HG02678 (cell line): ENCODE results near the gene MIB2.
"Not testable (repeated sequence)": the region's sequence is repeated elsewhere in the genome, so short reads cannot be mapped to it uniquely, and the experiment has no call there.

Source experiments
- ATAC-seq: cut with Tn5 transposase; IDR thresholded peaks from one replicate; pipeline ENCODE4 v1.9.1; 2021; ENCODE audit warnings: mild to moderate bottlenecking, moderate library complexity; ENCODE audit not compliant: unreplicated experiment

Gene MIB2

DNA sequence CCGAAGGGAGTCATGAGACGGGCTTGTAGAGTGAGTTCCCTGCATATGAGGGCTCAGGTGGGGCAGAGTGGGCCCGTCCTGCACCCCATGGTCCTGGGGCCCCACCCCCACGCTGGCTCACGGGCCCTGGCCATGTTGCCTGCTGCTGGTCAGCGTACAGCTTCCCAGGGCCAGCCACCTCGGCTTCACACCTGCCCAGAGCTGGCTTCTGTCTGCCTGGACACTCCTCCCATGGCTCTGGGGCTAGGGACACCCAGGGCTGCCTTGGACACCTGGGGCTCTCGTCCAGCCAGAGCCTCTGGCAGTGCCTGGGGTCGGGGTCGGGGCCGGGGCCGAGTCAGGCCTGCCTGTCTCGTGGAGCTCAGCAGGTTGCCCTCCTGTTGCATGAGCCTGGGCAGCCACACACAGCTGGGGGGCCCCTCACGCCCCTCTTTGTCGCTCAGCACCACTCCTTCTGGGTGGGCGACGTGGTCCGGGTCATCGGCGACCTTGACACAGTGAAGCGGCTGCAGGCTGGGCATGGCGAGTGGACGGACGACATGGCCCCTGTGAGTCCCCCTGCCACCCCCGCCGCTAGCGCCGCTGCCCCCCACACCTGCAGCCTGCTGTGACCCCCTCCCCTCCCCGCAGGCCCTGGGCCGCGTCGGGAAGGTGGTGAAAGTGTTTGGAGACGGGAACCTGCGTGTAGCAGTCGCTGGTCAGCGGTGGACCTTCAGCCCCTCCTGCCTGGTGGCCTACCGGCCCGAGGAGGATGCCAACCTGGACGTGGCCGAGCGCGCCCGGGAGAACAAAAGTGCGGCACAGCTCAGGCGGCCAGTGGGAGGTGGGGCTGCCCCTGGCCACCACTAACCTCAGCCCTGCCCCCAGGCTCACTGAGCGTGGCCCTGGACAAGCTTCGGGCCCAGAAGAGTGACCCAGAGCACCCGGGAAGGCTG is 11.2 kb downstream of the MIB2 start:
- no peak for ATAC-seq

DNA sequence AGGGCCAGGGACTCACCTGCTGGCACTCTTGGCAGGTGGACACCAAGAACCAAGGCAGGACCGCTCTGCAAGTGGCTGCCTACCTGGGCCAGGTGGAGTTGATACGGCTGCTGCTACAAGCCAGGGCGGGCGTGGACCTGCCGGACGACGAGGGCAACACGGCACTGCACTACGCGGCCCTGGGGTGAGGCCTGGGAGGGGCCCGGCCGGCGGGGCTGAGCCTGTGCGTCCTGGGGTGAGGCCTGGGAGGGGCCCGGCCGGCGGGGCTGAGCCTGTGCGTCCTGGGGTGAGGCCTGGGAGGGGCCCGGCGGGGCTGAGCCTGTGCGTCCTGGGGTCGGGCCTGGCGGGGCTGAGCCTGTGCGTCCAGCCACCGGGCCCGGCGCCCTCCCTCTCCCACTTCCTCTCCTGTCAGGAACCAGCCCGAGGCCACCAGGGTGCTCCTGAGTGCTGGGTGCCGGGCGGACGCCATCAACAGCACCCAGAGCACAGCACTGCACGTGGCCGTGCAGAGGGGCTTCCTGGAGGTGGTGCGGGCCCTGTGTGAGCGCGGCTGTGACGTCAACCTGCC is 12.0 kb downstream of the MIB2 start:
- ATAC-seq, result no peak

DNA sequence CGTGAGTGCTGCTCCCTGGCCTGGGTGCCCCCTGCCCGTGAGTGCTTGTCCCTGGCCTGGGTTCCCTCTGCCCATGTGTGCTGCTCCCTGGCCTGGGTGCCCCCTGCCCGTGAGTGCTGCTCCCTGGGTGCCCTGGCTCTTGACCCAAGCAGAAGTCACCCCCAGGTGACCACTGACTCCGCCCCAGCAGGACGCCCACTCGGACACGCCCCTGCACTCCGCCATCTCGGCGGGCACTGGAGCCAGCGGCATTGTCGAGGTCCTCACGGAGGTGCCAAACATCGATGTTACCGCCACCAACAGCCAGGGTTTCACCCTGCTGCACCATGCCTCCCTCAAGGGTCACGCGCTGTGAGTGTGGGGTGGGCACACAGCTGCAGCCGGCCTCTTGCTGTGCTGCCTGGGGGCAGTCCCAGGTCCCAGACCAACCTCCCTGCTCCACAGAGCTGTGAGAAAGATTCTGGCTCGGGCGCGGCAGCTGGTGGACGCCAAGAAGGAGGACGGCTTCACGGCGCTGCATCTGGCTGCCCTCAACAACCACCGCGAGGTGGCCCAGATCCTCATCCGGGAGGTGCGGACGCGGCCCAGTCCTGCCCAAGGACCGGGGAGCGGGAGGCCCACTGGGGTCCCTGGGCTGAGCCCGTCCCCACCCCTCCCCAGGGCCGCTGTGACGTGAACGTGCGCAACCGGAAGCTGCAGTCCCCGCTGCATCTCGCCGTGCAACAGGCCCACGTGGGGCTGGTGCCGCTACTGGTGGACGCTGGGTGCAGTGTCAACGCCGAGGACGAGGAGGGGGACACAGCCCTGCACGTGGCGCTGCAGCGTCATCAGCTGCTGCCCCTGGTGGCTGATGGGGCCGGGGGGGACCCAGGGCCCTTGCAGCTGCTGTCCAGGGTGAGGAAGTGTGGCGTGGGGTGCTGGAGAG is 12.8 kb downstream of the MIB2 start:
- no peak for ATAC-seq

DNA sequence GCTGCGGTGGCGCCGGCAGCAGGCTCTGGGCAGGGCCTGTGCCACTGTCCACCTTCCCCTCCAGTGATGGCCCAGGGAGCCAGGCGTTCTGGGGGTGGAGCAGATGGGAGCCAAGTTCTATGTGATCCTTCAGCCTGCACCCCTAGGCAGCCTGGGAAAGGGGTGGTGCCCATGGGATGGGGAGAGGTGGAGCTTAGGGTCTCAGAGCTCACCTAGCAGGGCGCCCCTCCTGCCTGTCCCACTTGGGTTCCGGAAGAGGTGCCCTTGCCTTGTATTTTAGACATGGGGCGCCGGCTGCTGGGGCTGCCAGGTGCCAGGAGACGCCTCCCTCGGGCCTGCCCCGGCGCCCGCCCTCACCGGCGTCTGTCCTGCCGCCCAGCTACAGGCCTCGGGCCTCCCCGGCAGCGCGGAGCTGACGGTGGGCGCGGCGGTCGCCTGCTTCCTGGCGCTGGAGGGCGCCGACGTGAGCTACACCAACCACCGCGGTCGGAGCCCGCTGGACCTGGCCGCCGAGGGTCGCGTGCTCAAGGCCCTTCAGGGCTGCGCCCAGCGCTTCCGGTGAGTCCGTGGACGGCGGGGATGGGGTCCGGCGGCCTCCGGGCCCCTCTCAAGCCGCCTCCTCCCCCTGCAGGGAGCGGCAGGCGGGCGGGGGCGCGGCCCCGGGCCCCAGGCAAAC is 13.6 kb downstream of the MIB2 start:
- ATAC-seq, result no peak

DNA sequence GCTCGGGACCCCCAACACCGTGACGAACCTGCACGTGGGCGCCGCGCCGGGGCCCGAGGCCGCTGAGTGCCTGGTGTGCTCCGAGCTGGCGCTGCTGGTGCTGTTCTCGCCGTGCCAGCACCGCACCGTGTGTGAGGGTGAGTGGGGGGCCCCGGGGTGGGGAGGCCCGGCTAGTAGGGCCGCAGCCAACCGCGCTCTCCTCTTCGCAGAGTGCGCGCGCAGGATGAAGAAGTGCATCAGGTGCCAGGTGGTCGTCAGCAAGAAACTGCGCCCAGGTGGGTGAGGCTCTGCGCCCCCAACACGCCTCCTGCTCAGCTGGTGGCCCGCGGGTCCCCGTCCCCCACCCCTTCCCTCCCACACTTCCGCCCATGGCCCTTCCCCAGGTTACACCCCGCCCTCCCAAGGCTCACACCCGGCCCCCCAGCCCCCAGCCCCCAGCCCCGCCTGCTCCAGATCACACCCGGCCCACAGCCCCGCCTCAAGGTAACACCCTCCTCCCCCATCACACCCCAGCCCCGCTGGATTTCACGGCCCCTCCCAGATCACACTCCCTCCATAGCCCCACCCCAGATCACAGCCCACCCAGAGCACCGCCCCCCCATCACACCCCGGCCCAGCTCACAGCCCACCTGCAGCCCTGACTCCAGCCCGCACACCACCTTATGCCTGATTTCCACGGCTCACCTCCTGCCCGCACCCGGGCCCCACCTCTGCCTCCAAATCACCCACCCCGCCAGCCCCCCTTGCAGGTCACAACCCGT is 14.3 kb downstream of the MIB2 start:
- ATAC-seq, result no peak

DNA sequence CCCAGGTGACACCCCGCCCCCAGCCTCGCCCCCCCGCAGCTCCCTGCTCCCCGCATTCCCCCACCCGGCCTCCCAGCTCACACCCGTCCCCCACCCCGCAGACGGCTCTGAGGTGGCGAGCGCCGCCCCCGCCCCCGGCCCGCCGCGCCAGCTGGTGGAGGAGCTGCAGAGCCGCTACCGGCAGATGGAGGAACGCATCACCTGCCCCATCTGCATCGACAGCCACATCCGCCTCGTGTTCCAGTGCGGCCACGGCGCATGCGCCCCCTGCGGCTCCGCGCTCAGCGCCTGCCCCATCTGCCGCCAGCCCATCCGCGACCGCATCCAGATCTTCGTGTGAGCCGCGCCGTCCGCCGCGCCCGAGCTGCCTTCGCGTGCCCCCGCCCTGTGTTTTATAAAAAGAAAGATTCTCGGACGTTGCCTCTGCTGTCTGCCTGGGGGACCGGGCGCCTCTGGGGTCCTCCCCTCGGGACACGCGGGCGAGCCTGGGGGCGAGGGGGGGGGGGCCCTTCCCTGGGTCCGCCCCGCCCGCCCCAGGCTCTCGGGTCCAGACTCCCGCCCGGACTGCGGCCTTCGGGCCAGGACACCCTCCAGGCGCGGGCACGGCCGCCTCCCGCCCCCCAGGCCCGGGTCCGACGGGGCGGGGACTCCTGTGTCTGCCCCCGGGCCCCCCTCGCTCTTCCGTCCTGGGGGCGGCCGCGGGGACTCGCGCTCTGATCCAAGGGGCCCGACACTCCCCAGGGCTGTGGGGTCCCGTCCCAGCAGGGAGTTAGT is 15.1 kb downstream of the MIB2 start:
- peak; percentile 73 for ATAC-seq

DNA sequence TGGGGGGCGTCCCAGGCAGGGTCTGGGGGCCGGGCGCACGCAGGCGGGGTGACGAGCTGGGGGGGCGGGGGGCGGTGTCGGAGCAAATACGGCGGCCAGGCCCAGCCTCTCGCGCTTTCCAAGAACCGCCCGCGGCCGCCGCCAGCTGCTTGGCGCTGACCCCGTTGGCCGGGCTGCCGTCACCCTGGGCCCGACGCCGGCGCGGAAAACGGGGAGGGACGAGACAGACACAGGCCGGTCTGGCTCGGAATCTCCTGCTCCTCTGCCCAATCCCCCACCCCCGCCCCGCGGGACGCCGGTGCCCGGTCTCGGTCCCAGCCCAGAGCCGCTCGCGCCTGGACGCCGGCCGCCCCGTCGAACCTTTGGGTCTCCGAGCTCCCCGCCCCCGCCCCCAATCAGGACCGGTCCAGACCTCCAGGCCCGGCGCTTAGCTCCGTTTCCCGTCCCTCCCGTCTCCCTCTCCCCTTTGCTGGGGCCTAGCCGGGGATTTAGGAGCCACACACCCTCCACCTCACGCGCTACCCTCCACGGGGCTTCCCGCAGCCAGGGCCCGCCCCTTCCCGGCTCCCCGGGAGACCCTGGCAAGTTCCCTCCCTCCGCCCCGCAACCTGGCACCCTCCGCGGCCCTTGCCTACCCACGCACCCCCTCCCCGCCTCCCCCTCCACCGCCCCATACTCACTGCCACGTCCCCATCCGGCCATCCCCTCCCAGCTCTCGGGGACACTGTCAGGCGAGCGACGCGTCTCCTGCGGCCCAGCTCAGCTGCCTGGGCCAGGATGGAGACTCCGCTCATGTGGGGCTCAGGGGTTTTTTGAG is 15.9 kb downstream of the MIB2 start:
- no peak for ATAC-seq

DNA sequence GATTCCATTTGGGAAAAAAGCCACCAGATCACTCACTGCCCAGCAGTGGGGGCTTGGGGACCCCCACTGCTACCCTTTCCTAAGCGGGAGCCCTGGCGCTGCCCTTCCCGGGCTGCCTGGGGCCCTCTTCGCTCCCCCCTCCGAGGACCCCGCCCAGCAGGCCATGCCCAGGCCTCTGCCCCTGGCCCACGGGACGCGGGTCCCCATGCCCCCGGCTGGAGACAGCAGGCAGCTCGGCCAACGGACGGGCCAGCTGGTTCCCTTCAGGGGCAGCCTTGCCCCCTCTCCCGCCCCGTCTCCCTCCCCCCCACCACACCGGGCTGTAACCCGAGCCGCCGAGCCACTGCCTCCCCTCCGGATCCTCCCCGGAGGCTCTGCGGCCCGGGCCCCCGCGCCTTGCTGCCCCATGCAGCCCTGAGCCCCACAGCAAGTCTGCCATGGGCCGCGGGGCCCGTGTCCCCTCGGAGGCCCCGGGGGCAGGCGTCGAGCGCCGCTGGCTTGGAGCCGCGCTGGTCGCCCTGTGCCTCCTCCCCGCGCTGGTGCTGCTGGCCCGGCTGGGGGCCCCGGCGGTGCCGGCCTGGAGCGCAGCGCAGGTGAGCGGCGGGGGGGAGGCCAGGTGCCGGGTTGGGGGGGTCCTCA is 16.6 kb downstream of the MIB2 start, which contains the start of gene MMP23B:
Gene MMP23B (plus strand): TSS at position 392 of the 639 bp plus-strand sequence. CDS start 46 bp downstream, at position 438.
- no peak for ATAC-seq

DNA sequence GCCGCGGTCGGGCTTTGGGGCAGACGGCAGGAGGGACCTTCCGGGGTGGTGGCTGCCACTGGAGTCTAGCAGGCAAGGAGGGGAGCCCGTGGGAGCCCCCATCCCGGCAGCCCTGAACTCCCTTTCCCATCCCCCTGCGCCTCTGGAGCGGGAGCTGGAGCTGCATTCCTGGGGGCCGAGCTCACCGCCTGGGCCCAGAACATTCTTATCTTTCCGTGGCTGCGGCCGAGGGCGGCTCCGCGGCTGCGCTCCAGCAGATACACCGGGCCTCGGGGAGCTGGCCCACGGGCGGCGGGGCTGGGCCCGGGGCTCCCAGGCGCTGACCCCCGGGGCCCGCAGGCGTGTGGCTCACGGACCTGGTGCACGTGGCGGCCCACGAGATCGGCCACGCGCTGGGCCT is 18.1 kb downstream of the MIB2 start:
- not testable (repeated sequence) for ATAC-seq

DNA sequence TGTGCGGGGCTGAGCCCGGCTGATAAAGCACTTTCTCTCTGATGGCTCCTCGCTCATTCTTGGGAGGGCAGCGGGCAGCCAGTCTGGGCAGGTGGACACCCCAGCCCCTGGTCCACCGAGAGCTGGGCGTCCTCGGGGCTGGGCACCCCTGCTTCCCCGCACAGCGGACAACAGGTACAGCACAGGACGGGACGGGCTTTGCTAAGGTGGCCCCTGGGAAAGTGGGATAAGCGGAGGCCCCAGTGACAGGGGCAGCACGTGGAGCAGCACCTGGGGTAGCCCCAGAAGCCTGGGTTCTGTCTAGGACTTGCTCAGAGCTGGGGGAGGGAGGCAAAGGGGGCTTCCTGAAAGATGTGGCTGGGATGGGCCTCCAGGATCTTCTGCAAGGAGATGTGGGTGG is 19.3 kb downstream of the MIB2 start:
- ATAC-seq, result not testable (repeated sequence)

DNA sequence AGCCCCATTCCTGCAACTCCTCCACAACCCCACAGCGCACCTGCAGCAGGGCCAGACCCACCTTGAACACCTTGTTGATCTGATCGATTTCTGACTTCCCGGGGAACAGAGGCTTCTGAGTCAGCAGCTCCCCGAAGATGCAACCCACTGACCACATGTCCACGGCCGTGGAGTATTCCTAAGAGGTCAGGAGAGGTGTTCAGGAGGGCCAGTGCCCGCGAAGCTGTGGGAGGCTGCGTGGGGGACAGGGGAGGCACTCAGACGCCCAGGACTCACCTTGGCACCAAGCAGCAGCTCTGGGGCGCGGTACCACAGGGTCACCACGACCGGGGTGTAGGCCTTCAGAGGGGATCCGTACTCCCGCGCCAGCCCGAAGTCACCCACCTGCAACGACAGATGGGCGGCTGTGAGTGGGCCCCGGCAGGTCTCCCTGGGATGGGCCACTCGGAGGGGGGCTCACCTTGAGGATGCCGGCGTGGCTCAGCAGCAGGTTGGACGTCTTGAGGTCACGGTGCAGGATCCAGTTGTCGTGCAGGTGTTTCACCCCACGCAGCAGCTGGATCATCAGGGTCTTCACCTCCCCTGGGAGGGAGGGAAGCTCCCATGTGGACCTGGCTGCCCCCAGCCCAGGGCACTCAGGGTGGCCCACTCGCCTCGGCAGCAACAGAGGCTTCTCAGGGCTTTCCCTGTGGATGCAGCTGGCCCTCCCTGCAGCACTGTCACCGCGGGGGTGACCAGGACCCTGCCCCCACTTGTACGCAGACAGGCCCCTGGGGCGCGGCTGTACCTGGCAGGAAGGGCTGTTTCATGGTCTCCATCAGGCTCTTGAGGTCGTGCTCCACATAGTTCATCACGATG is 21.6 kb downstream of the MIB2 start:
- ATAC-seq, result not testable (repeated sequence)

DNA sequence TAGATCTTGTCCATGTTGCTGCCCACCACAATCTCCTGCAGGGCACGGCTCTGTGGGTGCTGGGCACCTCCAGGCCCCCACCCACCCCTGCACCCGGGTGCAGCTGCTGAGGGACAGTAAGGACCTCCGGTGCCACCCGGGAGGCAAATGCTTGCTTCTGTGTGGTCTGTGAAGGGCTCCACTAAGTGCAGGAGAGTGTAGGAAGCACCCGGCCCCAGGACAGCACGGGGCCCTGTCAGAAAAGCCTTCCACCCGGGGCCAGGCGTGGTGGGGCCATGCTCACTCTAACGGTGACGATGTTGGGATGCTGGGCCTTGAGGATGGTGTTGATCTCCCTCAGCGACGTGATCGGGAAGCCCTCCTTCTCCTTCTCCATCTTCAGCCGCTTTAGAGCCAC is 22.2 kb downstream of the MIB2 start:
- ATAC-seq, result not testable (repeated sequence)

DNA sequence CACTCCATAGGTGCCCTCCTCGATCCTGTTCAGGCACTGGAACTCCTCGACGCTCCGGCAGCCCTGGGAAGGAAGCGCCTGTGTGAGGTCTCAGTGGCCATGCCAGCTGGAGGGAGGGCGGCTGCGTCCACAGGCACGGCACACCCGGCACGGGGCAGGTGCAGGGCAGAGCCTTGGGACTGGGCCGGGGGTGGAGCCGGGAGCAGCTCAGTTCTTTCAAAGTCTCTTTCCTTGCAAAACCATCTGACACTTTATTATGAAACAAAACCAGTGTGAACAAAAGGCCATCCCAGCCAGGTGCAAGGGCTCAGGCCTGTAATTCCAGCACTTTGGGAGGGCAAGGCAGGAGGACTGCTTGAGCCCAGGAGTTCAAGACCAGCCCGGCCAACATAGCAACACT is 23.2 kb downstream of the MIB2 start:
- ATAC-seq, result not testable (repeated sequence)

DNA sequence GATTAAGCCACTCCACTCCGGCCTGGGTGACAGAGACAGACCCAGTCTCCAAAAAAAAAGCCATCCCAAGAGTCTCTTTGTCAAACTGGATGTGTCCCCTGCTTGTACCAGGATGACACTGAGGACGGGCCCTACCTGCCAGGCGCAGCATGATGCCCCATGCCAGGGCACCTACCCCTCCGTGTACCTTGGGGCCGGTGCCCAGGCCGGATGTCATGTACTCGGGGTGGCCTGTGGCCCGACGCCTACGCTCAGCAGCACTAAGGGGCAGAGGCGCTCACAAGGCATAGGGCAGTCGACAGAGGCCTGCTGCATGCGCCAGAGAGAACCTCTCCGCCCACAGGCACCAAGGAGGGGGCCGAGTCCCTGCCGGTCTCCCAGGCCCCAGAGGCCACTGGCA is 24.1 kb downstream of the MIB2 start:
- not testable (repeated sequence) for ATAC-seq

DNA sequence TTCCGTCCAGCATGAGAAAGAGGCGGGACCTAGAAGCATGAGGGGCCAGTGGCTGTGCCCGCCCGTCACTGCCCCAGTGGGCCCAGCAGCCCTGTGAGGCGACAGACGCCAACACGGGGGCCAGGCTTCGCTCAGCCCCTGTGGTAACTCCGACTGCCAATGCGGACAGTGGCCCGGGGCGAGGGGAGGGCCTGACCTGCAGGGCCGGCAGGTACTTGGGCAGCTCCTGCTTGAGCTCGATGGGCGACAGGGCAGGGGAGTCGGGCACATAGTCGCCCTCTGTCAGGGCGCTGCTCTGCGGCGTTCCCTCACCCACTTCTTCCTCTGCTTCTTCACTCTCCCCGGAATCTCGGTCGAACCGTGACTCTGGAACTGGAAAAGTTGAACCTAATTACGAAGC is 24.8 kb downstream of the MIB2 start:
- ATAC-seq, result not testable (repeated sequence)

DNA sequence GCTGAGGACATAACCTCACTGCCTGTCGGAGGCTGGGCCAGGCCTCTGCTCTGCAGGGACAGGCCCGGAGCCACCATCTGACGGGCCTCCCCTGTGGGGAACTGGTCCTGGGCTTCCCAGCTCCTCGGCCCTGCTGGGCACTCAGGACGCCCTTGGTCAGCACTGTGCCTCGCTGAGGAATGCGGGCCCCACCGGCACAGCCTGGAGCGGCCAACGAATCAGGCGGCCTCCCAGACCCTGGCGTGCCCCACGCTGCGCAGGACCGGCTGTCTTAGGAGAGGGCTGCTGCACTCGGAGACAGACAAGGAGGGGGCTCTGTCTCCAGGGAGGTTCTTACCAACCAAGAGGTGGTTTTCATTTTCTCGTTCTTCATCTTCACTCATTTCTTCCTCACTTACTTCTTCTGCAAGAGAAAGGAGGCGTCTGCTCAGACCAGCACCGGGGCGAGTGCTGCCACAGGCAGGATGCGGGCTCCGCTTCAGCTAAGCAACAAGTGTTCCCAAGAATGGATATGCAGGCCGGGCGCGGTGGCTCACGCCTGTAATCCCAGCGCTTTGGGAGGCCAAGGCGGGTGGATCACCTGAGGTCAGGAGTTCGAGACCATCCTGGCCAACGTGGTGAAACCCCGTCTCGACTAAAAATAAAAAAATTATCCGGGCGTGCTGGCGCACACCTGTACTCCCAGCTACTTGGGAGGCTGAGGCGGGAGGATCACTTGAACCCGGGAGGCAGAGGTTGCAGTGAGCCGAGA is 25.6 kb downstream of the MIB2 start:
- ATAC-seq, result not testable (repeated sequence)
